Bronchial epithelial cell (primary cell): ENCODE results near the gene SEMA3G. TPM values are rescaled to one million over a fixed set of nuclear protein-coding genes. Genes with fewer than 3 reads are reported as not detected.

Experiments used
- DNase-seq: peaks from one replicate; pipeline ENCODE4 v3.0.0-alpha.2; 2010; ENCODE audit warnings: low read depth
- FAIRE-seq: peaks from 2 replicates; lab custom pipeline; 2011; peaks lifted over from hg19 to GRCh38; lab: Jason Lieb, UNC
- H3K27me3 ChIP-seq: 2 replicates; pipeline ENCODE4 v1.5.1; 2011; ENCODE audit warnings: low read length; ENCODE audit not compliant: control insufficient read depth, insufficient read depth
- H3K36me3 ChIP-seq: 2 replicates; pipeline ENCODE4 v1.5.1; 2011; ENCODE audit warnings: low read length; ENCODE audit not compliant: control insufficient read depth, insufficient read depth
- H3K4me3 ChIP-seq: 2 replicates; pipeline ENCODE4 v1.5.1; 2011; ENCODE audit warnings: mild to moderate bottlenecking, low read depth, low read length, control low read depth
- total RNA-seq: library from RNA; depleted of rRNA; stranded (reverse); fragments of >200 nt; gene quantifications from 2 replicates; pipeline ENCODE4 v1.2.1, GENCODE V29; 2014
- TF ChIP-seq, protein P1 (sequence below): IDR thresholded peaks from 2 replicates; pipeline ENCODE4 v1.5.1; 2011; ENCODE audit warnings: mild to moderate bottlenecking, moderate library complexity, low read length, control low read depth, inconsistent platforms; ENCODE audit not compliant: insufficient read depth, severe bottlenecking

SEMA3G gene
- total RNA-seq, 1 donor from 2014 or later: under 0.01 TPM

DNA sequence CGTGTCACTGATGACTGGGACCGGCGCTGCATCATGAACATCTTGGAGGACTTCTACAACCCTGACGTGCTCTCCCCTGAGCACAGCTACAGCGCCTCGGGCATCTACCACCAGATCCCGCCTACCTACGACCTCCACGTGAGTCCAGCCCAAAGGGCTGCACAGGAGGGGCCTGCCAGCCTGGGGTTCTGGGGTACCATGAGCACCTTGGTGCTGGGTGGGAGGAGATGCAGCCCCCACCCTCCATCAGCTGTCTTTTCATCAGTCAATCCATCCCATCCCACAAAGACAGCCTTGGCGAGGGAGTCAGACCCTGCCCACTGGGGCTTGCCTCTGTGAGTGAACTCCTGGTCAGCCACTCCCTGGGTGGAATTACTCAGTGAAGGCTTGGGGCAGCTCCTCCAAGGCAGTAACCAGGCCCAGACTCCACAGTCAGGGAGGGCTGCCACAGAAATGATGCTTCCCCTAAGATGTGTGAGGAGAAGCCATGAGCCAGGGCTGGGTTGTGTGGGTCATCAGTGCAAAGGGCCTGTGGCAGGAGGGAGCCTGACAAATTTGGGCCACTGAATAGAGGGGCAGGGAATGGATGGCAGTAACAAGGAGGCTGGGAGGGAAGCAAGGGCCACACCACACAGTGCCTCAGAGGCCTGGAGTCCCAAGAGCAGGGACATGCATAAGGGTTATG, 47.9 kb downstream of the SEMA3G start:
- H3K27me3 ChIP-seq: no peaks in the 10 kb centered on the region
- DNase-seq (no peak), FAIRE-seq (no peak)
- peaks cover 8% of the 10 kb centered on the region for H3K36me3 ChIP-seq
- no peak overlapping the region for H3K4me3 ChIP-seq
- TF ChIP-seq, protein P1, sequence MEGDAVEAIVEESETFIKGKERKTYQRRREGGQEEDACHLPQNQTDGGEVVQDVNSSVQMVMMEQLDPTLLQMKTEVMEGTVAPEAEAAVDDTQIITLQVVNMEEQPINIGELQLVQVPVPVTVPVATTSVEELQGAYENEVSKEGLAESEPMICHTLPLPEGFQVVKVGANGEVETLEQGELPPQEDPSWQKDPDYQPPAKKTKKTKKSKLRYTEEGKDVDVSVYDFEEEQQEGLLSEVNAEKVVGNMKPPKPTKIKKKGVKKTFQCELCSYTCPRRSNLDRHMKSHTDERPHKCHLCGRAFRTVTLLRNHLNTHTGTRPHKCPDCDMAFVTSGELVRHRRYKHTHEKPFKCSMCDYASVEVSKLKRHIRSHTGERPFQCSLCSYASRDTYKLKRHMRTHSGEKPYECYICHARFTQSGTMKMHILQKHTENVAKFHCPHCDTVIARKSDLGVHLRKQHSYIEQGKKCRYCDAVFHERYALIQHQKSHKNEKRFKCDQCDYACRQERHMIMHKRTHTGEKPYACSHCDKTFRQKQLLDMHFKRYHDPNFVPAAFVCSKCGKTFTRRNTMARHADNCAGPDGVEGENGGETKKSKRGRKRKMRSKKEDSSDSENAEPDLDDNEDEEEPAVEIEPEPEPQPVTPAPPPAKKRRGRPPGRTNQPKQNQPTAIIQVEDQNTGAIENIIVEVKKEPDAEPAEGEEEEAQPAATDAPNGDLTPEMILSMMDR: no peak

DNA sequence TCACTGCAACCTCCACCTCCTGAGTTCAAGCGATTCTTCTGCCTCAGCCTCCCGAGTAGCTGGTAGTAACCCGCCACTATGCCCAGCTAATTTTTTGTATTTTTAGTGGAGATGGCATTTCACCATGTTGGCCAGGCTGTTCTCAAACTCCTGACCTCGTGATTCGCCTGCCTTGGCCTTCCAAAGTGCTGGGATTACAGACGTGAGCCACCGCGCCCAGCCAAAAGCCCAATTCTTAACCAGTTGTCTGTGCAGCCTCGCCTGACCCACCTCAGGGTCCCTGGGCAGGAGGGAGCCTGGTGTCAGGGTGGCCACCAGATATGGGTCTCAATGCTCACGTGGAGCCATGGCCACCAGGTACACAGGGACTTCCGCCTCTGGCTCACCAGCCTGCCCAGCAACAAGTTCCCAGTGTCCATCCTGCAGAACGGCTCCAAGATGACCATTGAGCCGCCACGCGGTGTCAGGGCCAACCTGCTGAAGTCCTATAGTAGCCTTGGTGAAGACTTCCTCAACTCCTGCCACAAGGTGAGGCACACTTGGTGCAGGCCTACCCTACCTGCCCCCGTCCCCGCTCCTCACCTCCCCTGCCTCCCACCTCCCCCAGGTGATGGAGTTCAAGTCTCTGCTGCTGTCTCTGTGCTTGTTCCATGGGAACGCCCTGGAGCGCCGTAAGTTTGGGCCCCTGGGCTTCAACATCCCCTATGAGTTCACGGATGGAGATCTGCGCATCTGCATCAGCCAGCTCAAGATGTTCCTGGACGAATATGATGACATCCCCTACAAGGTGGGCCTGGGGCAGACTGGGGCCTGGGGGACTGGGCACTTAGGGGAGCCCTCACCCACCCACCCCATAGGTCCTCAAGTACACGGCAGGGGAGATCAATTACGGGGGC, 48.6 kb downstream of the SEMA3G start:
- H3K27me3 ChIP-seq: no peaks in the 10 kb centered on the region
- no peak for DNase-seq
- H3K36me3 ChIP-seq: peaks cover 2% of the 10 kb centered on the region
- TF ChIP-seq, protein P1: no peak
- H3K4me3 ChIP-seq: no peak overlapping the region
- FAIRE-seq: no peak

DNA sequence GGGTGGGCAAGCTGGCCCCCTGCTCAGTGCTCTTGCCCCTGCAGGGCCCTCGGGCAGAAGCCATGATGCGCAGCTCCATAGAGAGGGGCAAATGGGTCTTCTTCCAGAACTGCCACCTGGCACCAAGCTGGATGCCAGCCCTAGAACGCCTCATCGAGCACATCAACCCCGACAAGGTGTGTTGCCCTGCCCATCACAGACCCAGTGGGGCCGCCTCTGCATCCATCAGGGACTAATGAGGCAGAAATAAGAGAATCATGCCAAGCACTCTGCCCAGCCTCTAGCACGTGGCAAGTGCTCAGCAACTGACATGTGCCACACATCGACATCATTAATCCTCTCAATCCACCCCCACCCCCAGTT, 49.4 kb downstream of the SEMA3G start:
- no peak for FAIRE-seq
- H3K36me3 ChIP-seq: no peaks in the 10 kb centered on the region
- H3K4me3 ChIP-seq: no peak overlapping the region
- TF ChIP-seq, protein P1: no peak
- no peak for DNase-seq
- H3K27me3 ChIP-seq: no peaks in the 10 kb centered on the region

DNA sequence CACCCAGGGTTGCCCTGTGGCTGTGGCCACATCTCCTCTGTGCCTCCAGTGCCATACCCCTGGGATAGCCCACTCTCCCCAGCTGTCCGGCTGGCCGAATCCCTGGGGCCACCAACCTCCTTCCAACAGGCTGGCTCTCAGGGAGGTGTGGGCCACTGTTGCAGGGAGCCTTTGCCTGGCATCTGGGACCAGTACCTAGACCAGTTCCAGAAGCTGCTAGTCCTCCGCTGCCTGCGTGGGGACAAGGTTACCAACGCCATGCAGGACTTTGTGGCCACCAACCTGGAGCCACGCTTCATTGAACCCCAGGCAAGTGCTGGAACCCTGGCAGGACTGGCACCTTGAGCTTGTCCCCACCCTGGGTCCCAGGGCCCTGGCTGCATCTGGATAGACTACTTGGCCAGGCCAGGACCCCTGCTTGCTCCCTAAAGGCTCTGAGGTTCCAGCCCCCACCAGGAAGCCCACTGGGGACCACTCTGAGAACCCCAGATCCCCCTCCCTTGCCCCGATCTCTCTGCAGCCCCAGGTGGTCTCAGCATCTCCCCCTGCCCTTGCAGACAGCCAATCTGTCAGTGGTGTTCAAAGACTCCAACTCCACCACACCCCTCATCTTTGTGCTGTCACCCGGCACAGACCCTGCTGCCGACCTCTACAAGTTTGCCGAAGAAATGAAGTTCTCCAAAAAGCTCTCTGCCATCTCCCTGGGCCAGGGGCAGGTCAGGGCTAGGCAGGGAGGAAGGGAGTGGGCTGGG, 50.0 kb downstream of the SEMA3G start:
- DNase-seq: no peak
- Histone ChIP-seq H3K36me3 (no peaks in the 10 kb centered on the region), H3K4me3 (no peak overlapping the region), H3K27me3 (no peaks in the 10 kb centered on the region)
- no peak for FAIRE-seq
- TF ChIP-seq, protein P1: no peak

DNA sequence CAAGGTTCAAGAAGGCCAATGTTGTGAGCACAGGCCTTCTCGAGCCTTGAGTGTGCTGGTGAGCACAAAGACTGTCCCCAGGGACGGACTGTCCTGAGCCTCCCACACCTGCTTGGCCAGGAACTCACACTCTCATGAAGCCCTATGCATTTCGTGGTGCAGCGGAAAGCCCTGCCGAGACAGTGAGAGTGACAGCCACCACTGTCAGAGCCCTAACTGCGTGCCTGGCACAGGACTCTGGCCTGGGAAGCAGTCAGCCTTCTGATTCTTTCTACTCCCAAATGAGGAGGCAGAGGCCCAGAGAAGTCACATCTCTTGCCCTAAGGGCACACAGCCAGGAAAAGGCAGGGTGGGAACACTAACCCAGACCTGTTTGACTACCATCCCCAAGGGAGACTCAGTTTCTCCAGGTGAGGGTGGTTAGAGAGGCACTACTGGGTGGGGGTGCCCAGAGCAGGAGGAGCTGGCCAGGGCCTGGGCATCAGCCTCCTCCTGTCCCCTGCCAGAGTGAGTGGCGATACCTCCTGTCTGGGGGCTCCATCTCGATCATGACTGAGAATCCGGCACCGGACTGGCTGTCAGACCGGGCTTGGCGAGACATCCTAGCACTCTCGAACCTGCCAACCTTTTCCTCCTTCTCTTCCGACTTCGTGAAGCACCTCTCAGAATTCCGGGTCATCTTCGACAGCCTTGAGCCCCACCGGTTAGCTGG, 50.8 kb downstream of the SEMA3G start:
- FAIRE-seq (no peak), DNase-seq (no peak)
- H3K36me3 ChIP-seq: no peaks in the 10 kb centered on the region
- TF ChIP-seq, protein P1: no peak
- H3K27me3 ChIP-seq: no peaks in the 10 kb centered on the region
- H3K4me3 ChIP-seq: no peak overlapping the region
